GM12878 (cell line): ENCODE data around the gene AGER. TPM values are rescaled to one million over a fixed set of nuclear protein-coding genes. Genes with fewer than 3 reads are reported as not detected.

ENCODE experiments used
- ATAC-seq: fragments of 200-7000 bp; cut with Tn5 transposase; 3 replicates; pipeline ENCODE4 v1.9.1; 2020; ENCODE audit warnings: mild to moderate bottlenecking, moderate library complexity
- BruUV-seq: library from RNA; stranded (reverse); fragments of 400-500 nt; replicated peaks from 2 replicates; lab custom pipeline; 2021; lab: Mats Ljungman, UMichigan
- CTCF ChIA-PET: fragments of 300-600 bp; sonication (Branson Sonifier 250); formaldehyde crosslinking; extraction: SDS; loops from one replicate; lab custom pipeline; 2021; ENCODE audit warnings: inconsistent platforms; lab: Yijun Ruan, JAX
- POLR2A ChIA-PET: fragments of 350-600 bp; formaldehyde crosslinking; extraction: SDS; loops from one replicate; lab custom pipeline; 2021; ENCODE audit warnings: inconsistent platforms; lab: Charles Lee
- RAD21 ChIA-PET: fragments of 300-600 bp; sonication (Branson Sonifier 250); formaldehyde crosslinking; loops from one replicate; lab custom pipeline; 2023; ENCODE audit warnings: antibody characterized with exemption; ENCODE audit not compliant: unreplicated experiment; lab: Charles Lee
- SMC1A ChIA-PET: fragments of 300-600 bp; sonication (Branson Sonifier 250); formaldehyde crosslinking; loops from one replicate; lab custom pipeline; 2023; ENCODE audit not compliant: unreplicated experiment, uncharacterized antibody; lab: Charles Lee
- DNase-seq: peaks from one replicate; pipeline ENCODE4 v3.0.0-alpha.2; 2011; ENCODE audit warnings: low read depth, low spot score
- FAIRE-seq: peaks from 3 replicates; lab custom pipeline; 2011; peaks lifted over from hg19 to GRCh38; lab: Jason Lieb, UNC
- H2AFZ ChIP-seq: 2 replicates; pipeline ENCODE4 v1.6.0; 2011; ENCODE audit warnings: low read depth, low read length, control low read depth; ENCODE audit not compliant: control insufficient read depth
- H3K27ac ChIP-seq: 2 replicates; pipeline ENCODE4 v1.5.1; 2011; ENCODE audit warnings: control low read depth; ENCODE audit not compliant: control insufficient read depth, insufficient read depth
- H3K27me3 ChIP-seq, 2 experiments: replicated peaks in 1 of 2; 2 replicates each; pipeline versions ENCODE4 v1.6.0 to v1.6.1; 2011; ENCODE audit warnings: low read length in 1 of 2; ENCODE audit not compliant: control insufficient read depth in 2 of 2, insufficient read depth in 2 of 2
- H3K36me3 ChIP-seq, 2 experiments: 2 replicates each; pipeline ENCODE4 v1.5.1; 2011; ENCODE audit warnings: low read length in 1 of 2; ENCODE audit not compliant: control insufficient read depth in 2 of 2, insufficient read depth in 2 of 2
- H3K4me1 ChIP-seq: 2 replicates; pipeline ENCODE4 v1.6.1; 2011; ENCODE audit warnings: mild to moderate bottlenecking, low read length, moderate library complexity, mixed read lengths; ENCODE audit not compliant: control insufficient read depth, insufficient read depth
- H3K4me2 ChIP-seq: 2 replicates; pipeline ENCODE4 v1.6.0; 2011; ENCODE audit warnings: control low read depth; ENCODE audit not compliant: control insufficient read depth, insufficient read depth
- H3K4me3 ChIP-seq: fragments of 200-600 bp; sonication (generic); 2 replicates; pipeline ENCODE4 v1.5.1; 2016
- H3K79me2 ChIP-seq: 2 replicates; pipeline ENCODE4 v1.6.0; 2011; ENCODE audit warnings: low read length; ENCODE audit not compliant: control insufficient read depth, insufficient read depth
- H3K9ac ChIP-seq: 2 replicates; pipeline ENCODE4 v1.8.0; 2011; ENCODE audit warnings: low read length, control low read depth, mixed read lengths; ENCODE audit not compliant: control insufficient read depth, insufficient read depth
- H3K9me3 ChIP-seq: replicated peaks from 3 replicates; pipeline ENCODE4 v1.5.1; 2011; ENCODE audit warnings: mild to moderate bottlenecking, low read length; ENCODE audit not compliant: control insufficient read depth, insufficient read depth
- H4K20me1 ChIP-seq: 2 replicates; pipeline ENCODE4 v1.6.0; 2011; ENCODE audit not compliant: control insufficient read depth, insufficient read depth
- MEF2A ChIP-seq: IDR thresholded peaks from 2 replicates; pipeline ENCODE4 v1.6.1; 2011; ENCODE audit warnings: low read depth, mild to moderate bottlenecking, low read length, moderate library complexity; ENCODE audit not compliant: insufficient read depth
- MXI1 ChIP-seq: fragments of 150-350 bp; IDR thresholded peaks from 2 replicates; pipeline ENCODE4 v1.6.1; 2011; ENCODE audit warnings: low read depth, mild to moderate bottlenecking, inconsistent platforms, low read length, improper control_type of control experiment
- YBX1 ChIP-seq: fragments of 450-650 bp; IDR thresholded peaks from 2 replicates; pipeline ENCODE4 v1.6.1; 2016; ENCODE audit warnings: antibody characterized with exemption
- YY1 ChIP-seq: IDR thresholded peaks from 2 replicates; pipeline ENCODE4 v1.6.1; 2011; ENCODE audit warnings: low read depth, mild to moderate bottlenecking, low read length
- WGBS: methylation state at CpG from one replicate; pipeline ENCODE4 v1.1.6; 2016; ENCODE audit warnings: low lambda C conversion rate; ENCODE audit not compliant: insufficient replicate concordance, insufficient coverage; ENCODE audit errors: missing lambda C conversion rate; 5-methylcytosine and 5-hydroxymethylcytosine counted together
- in situ Hi-C: fragments of 300-500 bp; cut with MboI; formaldehyde crosslinking; loops from 9 replicates; pipeline ENCODE4 v1.14.3; 2018; ENCODE audit warnings: mixed read lengths
- intact Hi-C: fragments of 100-400 bp; cut with micrococcal nuclease; formaldehyde crosslinking; loops from one replicate; pipeline ENCODE4 v1.14.2; 2022; ENCODE audit not compliant: unreplicated experiment
- polyA plus RNA-seq, 11 experiments: library from polyadenylated mRNA; depleted of rRNA in 4 of 11; unstranded in 6 of 11; stranded (reverse) in 5 of 11; fragments of >200 nt; fragmentation: Nextera tagmentation in 4 of 11; fragmentation: Illumina TruSeq in 1 of 11; extraction: Ambion mirVana in 4 of 11; extraction: Trizol in 1 of 11; gene quantifications; 1 replicate in 1 of 11; 2 replicates in 10 of 11; pipeline versions ENCODE4 v1.2.1 to v1.2.3, GENCODE V29; 2011 to 2016; ENCODE audit warnings: inconsistent platforms in 2 of 11, missing spikeins in 2 of 11, low read depth in 1 of 11
- total RNA-seq, 4 experiments: library from RNA; depleted of rRNA in 3 of 4; stranded (reverse); fragments of >200 nt in 3 of 4; fragmentation: Illumina TruSeq in 1 of 4; extraction: Trizol in 1 of 4; gene quantifications; 2 replicates each; pipeline versions ENCODE4 v1.2.1 to v1.2.3, GENCODE V29; 2013 to 2021
- TF ChIP-seq, protein P1 (sequence below): fragments of 450-650 bp; formaldehyde crosslinking; IDR thresholded peaks from 2 replicates; pipeline ENCODE4 v1.5.0; 2022; ENCODE audit warnings: mild to moderate bottlenecking, missing genetic modification characterization
- TF ChIP-seq, protein P2 (sequence below): fragments of 150-350 bp; IDR thresholded peaks from 2 replicates; pipeline ENCODE4 v1.6.1; 2016; ENCODE audit warnings: low read depth, low read length

Gene AGER
- total and polyA plus RNA-seq, 10 of the 15 experiments (the other 5 are each of a cell fraction or from before 2014, with no cell fraction given), result 1.1 to 18.2 (median 3.9) TPM

DNA sequence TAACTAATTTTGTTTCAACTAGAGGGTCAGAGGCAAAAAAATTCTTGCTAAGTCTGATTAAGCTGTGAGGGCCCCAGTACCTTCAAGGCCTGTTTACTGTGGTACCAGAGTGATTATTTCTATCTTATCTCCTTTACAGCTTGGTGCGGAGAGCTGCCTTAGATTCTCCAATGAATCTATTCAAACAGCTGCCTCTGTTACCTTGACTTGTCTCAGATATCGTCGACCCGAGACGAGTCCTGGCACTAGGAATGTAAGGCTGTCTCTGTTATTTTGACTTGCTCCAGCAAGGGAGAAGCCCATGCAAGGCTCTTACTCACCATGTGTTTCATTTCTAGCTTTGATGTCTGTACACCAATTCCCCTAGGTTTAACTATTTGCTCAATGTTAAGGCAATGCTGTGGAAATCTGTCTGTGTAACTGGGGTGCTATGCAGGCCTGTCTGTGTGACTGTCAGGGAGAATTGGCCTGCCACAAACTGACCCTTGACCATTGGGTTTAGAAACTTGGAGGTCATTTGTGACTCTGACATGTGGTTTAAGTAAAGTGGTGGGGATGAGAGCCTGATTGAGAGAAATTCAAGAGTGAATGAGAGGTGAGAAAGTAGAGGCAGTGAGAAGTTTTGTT is 43.5 kb downstream of the AGER start (continued):
- TF ChIP-seq, protein P1, sequence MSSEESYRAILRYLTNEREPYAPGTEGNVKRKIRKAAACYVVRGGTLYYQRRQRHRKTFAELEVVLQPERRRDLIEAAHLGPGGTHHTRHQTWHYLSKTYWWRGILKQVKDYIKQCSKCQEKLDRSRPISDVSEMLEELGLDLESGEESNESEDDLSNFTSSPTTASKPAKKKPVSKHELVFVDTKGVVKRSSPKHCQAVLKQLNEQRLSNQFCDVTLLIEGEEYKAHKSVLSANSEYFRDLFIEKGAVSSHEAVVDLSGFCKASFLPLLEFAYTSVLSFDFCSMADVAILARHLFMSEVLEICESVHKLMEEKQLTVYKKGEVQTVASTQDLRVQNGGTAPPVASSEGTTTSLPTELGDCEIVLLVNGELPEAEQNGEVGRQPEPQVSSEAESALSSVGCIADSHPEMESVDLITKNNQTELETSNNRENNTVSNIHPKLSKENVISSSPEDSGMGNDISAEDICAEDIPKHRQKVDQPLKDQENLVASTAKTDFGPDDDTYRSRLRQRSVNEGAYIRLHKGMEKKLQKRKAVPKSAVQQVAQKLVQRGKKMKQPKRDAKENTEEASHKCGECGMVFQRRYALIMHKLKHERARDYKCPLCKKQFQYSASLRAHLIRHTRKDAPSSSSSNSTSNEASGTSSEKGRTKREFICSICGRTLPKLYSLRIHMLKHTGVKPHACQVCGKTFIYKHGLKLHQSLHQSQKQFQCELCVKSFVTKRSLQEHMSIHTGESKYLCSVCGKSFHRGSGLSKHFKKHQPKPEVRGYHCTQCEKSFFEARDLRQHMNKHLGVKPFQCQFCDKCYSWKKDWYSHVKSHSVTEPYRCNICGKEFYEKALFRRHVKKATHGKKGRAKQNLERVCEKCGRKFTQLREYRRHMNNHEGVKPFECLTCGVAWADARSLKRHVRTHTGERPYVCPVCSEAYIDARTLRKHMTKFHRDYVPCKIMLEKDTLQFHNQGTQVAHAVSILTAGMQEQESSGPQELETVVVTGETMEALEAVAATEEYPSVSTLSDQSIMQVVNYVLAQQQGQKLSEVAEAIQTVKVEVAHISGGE, result no peak
- TF ChIP-seq YBX1 (no peak), YY1 (no peak)

DNA sequence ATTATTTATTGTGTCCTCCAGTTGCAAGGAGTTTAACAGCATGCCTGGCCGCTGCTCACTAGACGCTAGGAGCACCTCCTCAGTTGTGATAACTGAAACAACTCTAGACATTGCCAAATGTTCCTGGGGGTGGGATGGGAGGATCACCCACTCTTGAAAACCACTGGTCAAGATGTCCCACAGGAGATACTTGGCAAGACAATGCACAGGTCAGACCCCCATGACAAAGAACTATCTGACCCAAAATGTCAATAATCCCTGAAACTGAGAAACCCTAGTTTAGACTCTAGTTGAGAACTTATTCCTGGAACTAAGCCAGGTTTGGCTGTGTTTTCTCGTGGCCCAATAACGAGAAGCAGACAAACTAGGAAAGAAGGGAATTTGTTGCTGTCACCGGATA is 44.5 kb downstream of the AGER start:
- H3K9ac ChIP-seq, result no peak overlapping the region
- H3K9me3 ChIP-seq, result no peaks in the 10 kb centered on the region
- no peak for TF ChIP-seq MXI1
- TF ChIP-seq, protein P2, sequence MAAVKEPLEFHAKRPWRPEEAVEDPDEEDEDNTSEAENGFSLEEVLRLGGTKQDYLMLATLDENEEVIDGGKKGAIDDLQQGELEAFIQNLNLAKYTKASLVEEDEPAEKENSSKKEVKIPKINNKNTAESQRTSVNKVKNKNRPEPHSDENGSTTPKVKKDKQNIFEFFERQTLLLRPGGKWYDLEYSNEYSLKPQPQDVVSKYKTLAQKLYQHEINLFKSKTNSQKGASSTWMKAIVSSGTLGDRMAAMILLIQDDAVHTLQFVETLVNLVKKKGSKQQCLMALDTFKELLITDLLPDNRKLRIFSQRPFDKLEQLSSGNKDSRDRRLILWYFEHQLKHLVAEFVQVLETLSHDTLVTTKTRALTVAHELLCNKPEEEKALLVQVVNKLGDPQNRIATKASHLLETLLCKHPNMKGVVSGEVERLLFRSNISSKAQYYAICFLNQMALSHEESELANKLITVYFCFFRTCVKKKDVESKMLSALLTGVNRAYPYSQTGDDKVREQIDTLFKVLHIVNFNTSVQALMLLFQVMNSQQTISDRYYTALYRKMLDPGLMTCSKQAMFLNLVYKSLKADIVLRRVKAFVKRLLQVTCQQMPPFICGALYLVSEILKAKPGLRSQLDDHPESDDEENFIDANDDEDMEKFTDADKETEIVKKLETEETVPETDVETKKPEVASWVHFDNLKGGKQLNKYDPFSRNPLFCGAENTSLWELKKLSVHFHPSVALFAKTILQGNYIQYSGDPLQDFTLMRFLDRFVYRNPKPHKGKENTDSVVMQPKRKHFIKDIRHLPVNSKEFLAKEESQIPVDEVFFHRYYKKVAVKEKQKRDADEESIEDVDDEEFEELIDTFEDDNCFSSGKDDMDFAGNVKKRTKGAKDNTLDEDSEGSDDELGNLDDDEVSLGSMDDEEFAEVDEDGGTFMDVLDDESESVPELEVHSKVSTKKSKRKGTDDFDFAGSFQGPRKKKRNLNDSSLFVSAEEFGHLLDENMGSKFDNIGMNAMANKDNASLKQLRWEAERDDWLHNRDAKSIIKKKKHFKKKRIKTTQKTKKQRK, result no peak
- no peak for TF ChIP-seq MEF2A
- RAD21 ChIA-PET, result no interaction called here
- H4K20me1 ChIP-seq, result no peaks in the 10 kb centered on the region
- 64% methylated on average over 5 of the region's 5 CpGs for WGBS
- SMC1A ChIA-PET, result no interaction called here
- H3K79me2 ChIP-seq, result no peaks in the 10 kb centered on the region
- intact Hi-C loops, result no loop called here
- DNase-seq, result no peak
- ATAC-seq, result no peak
- BruUV-seq, result no TSS peak
- no peak overlapping the region for H3K4me2 ChIP-seq
- no peak overlapping the region for H3K27ac ChIP-seq
- no peak overlapping the region for H3K4me3 ChIP-seq
- no peaks in the 10 kb centered on the region for H3K36me3 ChIP-seq
- POLR2A ChIA-PET, result interaction anchor here (0.7 kb wide), 1 partner anchor 9 kb away, joined by 7 read pairs; no protein-coding TSS in a partner anchor
- no peak overlapping the region for H2AFZ ChIP-seq
- in situ Hi-C loops, result no loop called here
- no peaks in the 10 kb centered on the region for H3K4me1 ChIP-seq
- no peak for FAIRE-seq
- CTCF ChIA-PET, result no interaction called here
- no peaks in the 10 kb centered on the region; a peak in 1 of 4 replicates for H3K27me3 ChIP-seq
